Activated T-helper 1 cell treated with anti-CD3 and anti-CD28 coated beads, Interleukin-12 subunit alpha, Interleukin-12 subunit beta, Interleukin-2, Interleukin-4 antibody, amounts not matched to agents 30 ng/mL and 10 ng/mL and 1 ng/mL, durations not matched to agents 14 hours and 24 hours and 36 hours (primary cell): ENCODE data around the gene NUP54. TPM values are rescaled to one million over a fixed set of nuclear protein-coding genes. Genes with fewer than 3 reads are reported as not detected.

ENCODE experiments used
- DNase-seq: peaks from one replicate; pipeline ENCODE4 v3.0.0; 2021; ENCODE audit warnings: low spot score
- H3K27ac Mint-ChIP-seq: one replicate; pipeline ENCODE4 v1.8.0; 2021; ENCODE audit warnings: mild to moderate bottlenecking, mixed read lengths
- H3K27me3 Mint-ChIP-seq: one replicate; pipeline ENCODE4 v1.8.0; 2022; ENCODE audit warnings: mild to moderate bottlenecking, moderate library complexity, mixed read lengths; ENCODE audit not compliant: insufficient read depth
- H3K36me3 Mint-ChIP-seq: one replicate; pipeline ENCODE4 v1.8.0; 2021; ENCODE audit warnings: low read depth, mixed read lengths
- H3K4me1 Mint-ChIP-seq: one replicate; pipeline ENCODE4 v1.8.0; 2021; ENCODE audit warnings: low read depth, mixed read lengths
- H3K4me3 Mint-ChIP-seq: one replicate; pipeline ENCODE4 v1.8.0; 2021; ENCODE audit warnings: mild to moderate bottlenecking, moderate library complexity, mixed read lengths
- H3K9me3 Mint-ChIP-seq: one replicate; pipeline ENCODE4 v1.8.0; 2021; ENCODE audit warnings: mixed read lengths
- intact Hi-C: fragments of 100-400 bp; cut with micrococcal nuclease; formaldehyde crosslinking; loops from one replicate; pipeline ENCODE4 v1.15.1; 2024
- total RNA-seq: library from RNA; stranded (reverse); gene quantifications from 2 replicates; pipeline ENCODE4 v1.2.3, GENCODE V29; 2022

NUP54 gene
- total RNA-seq, 1 donor from 2014 or later = 70.6 TPM

DNA sequence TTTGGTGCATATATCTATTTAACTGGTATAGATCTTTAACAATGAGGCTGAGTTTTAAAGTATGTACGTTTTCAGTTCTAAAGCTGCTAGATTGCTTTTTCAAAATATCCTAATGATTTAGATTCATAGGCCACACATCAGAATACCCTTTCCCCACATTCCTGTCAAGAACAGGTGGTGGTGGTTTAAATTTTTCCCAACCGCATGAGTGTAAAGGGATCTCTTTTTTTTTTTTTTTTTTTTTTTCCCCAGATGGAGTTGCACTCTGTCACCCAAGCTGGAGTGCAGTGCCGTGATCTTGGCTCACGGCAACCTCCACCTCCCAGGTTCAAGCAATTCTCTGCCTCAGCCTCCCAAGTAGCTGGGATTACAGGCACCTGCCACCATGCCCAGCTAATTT is 28.0 kb downstream of the NUP54 start:
- H3K27ac Mint-ChIP-seq = no peak overlapping the region
- no peaks in the 10 kb centered on the region for H3K27me3 Mint-ChIP-seq
- intact Hi-C loops = no loop called here
- no peak for DNase-seq
- no peaks in the 10 kb centered on the region for H3K9me3 Mint-ChIP-seq
- peaks cover 48% of the 10 kb centered on the region for H3K36me3 Mint-ChIP-seq
- no peak overlapping the region for H3K4me3 Mint-ChIP-seq
- H3K4me1 Mint-ChIP-seq = no peaks in the 10 kb centered on the region

DNA sequence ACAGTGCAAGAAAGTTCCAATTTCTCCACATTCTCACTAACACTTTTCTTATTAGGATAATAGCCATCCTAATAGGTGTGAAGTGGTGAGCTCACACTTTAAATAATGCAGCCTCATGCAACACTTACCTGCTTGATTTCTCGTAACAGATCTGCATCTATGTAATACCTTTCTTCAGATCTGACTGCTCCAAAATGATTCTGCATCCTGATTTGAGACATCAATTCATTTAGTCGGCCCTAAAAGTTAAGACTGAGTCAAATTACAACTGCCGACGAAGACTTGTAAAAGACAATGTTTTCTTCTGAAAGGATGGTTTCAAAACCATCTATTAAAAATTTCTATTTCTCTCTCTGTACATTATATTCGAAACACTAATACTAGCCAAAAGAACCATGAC is 30.7 kb downstream of the NUP54 start:
- no peak for DNase-seq
- intact Hi-C loops = no loop called here
- Mint-ChIP-seq H3K9me3 (no peaks in the 10 kb centered on the region), H3K4me1 (no peaks in the 10 kb centered on the region), H3K4me3 (no peak overlapping the region), H3K27ac (no peak overlapping the region), H3K36me3 (peaks cover 47% of the 10 kb centered on the region), H3K27me3 (no peaks in the 10 kb centered on the region)

GRCh38 chr4:76116821-76117220 is 31.4 kb downstream of the NUP54 start:
- DNase-seq = no peak
- Mint-ChIP-seq H3K4me3 (no peak overlapping the region), H3K9me3 (no peaks in the 10 kb centered on the region), H3K27me3 (no peaks in the 10 kb centered on the region), H3K36me3 (peaks cover 45% of the 10 kb centered on the region), H3K27ac (no peak overlapping the region), H3K4me1 (no peaks in the 10 kb centered on the region)
- intact Hi-C loops = no loop called here

- H3K9me3 Mint-ChIP-seq = no peaks in the 10 kb centered on the region
- peaks cover 7% of the 10 kb centered on the region for H3K36me3 Mint-ChIP-seq
- intact Hi-C loops = no loop called here
- H3K27me3 Mint-ChIP-seq = peaks cover 2% of the 10 kb centered on the region
- no peaks in the 10 kb centered on the region for H3K4me1 Mint-ChIP-seq
- no peak overlapping the region for H3K4me3 Mint-ChIP-seq
- no peak overlapping the region for H3K27ac Mint-ChIP-seq
- no peak for DNase-seq
These were observed 39.6 kb downstream of the NUP54 start for GRCh38 chr4:76108467-76109181.

DNA sequence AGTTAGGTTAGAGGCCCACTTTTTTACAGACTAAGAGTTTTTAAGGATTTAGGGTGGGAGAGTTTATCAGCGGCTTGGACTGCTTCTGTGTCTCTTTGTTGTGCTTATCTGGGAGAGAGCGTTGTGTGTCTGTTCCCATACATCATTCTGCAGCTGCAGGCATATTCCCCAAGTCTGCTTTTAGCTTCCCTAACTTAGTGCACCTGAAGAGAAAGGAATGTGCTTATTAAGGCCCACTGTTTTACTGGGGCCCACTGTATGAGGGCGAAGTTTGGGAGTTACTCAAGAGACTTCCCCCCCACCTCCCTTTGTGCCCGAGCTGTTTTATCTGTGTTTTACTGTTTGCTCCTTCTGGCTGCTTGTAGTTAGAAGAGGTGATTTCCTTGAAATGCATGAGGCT is 41.8 kb downstream of the NUP54 start:
- Mint-ChIP-seq H3K27me3 (peaks cover 7% of the 10 kb centered on the region), H3K36me3 (no peaks in the 10 kb centered on the region), H3K27ac (no peak overlapping the region), H3K4me1 (no peaks in the 10 kb centered on the region), H3K4me3 (no peak overlapping the region), H3K9me3 (no peaks in the 10 kb centered on the region)
- intact Hi-C loops = no loop called here
- no peak for DNase-seq

DNA sequence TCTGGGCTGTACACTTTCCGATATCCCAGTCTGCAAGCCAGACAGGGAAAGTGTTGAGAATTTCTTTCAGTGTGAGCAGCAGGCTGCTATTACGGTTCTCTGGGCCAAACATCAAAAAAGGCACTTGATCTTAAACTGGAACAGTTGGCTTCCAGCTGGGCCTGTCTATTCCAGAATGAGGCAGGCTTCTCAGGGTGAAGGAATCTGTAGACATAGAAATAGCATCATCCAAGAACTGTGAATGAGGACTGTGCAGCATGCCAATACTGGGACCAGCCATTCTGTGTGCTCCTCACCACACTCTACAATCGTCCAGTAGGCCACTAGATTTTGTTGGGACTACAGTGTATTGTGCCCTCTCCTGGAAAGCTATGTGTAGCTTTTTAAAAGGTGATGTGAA is 42.5 kb downstream of the NUP54 start:
- Mint-ChIP-seq H3K4me1 (no peaks in the 10 kb centered on the region), H3K4me3 (no peak overlapping the region), H3K9me3 (no peaks in the 10 kb centered on the region), H3K27me3 (peaks cover 10% of the 10 kb centered on the region), H3K27ac (no peak overlapping the region), H3K36me3 (no peaks in the 10 kb centered on the region)
- intact Hi-C loops = no loop called here
- DNase-seq = no peak

GRCh38 chr4:76096076-76096475 is 52.1 kb downstream of the NUP54 start:
- Mint-ChIP-seq H3K36me3 (no peaks in the 10 kb centered on the region), H3K4me3 (no peak overlapping the region), H3K9me3 (no peaks in the 10 kb centered on the region), H3K4me1 (no peaks in the 10 kb centered on the region), H3K27ac (no peak overlapping the region), H3K27me3 (peaks cover 28% of the 10 kb centered on the region)
- intact Hi-C loops = no loop called here
- no peak for DNase-seq

DNA sequence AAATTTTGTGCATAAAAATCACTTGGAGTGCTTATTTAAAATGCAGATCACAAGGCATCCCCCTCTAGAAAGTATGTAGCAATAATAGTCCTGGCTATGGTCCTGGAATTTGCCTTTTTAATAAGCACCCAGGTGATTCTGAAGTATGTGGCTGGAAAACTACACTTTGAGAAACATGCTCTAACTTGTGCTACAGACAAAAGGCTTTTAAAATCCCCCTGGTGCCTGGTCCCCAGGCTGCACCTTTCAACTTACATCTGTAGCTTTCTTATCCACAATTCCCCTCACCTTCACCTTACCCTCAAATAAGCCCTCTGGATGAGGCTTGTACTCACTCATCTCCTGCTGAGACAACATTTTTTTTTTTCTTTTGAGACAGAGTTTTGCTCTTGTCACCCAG is 52.6 kb downstream of the NUP54 start:
- no peaks in the 10 kb centered on the region for H3K4me1 Mint-ChIP-seq
- no peak for DNase-seq
- H3K4me3 Mint-ChIP-seq = no peak overlapping the region
- no peaks in the 10 kb centered on the region for H3K36me3 Mint-ChIP-seq
- H3K9me3 Mint-ChIP-seq = no peaks in the 10 kb centered on the region
- H3K27me3 Mint-ChIP-seq = peaks cover 24% of the 10 kb centered on the region
- H3K27ac Mint-ChIP-seq = no peak overlapping the region
- intact Hi-C loops = no loop called here

- no peaks in the 10 kb centered on the region for H3K36me3 Mint-ChIP-seq
- no peak for DNase-seq
- intact Hi-C loops = no loop called here
- H3K27me3 Mint-ChIP-seq = peaks cover 13% of the 10 kb centered on the region
- no peak overlapping the region for H3K27ac Mint-ChIP-seq
- no peak overlapping the region for H3K4me3 Mint-ChIP-seq
- no peaks in the 10 kb centered on the region for H3K9me3 Mint-ChIP-seq
- H3K4me1 Mint-ChIP-seq = peaks cover 5% of the 10 kb centered on the region
These were observed 57.1 kb downstream of the NUP54 start for GRCh38 chr4:76091052-76091451.

GRCh38 chr4:76090241-76090691 is 57.9 kb downstream of the NUP54 start:
- Mint-ChIP-seq H3K27me3 (peaks cover 10% of the 10 kb centered on the region), H3K9me3 (no peaks in the 10 kb centered on the region), H3K36me3 (no peaks in the 10 kb centered on the region), H3K27ac (no peak overlapping the region), H3K4me3 (no peak overlapping the region), H3K4me1 (peaks cover 5% of the 10 kb centered on the region)
- no peak for DNase-seq
- intact Hi-C loops = no loop called here

GRCh38 chr4:76088719-76089118 is 59.5 kb downstream of the NUP54 start:
- no peak overlapping the region for H3K4me3 Mint-ChIP-seq
- H3K27me3 Mint-ChIP-seq = peaks cover 9% of the 10 kb centered on the region
- no peak overlapping the region for H3K27ac Mint-ChIP-seq
- no peak for DNase-seq
- peaks cover 5% of the 10 kb centered on the region for H3K4me1 Mint-ChIP-seq
- H3K9me3 Mint-ChIP-seq = no peaks in the 10 kb centered on the region
- H3K36me3 Mint-ChIP-seq = no peaks in the 10 kb centered on the region
- intact Hi-C loops = loop anchor here (5.0 kb wide), 1 partner anchor 171 kb away; no protein-coding TSS in a partner anchor

DNA sequence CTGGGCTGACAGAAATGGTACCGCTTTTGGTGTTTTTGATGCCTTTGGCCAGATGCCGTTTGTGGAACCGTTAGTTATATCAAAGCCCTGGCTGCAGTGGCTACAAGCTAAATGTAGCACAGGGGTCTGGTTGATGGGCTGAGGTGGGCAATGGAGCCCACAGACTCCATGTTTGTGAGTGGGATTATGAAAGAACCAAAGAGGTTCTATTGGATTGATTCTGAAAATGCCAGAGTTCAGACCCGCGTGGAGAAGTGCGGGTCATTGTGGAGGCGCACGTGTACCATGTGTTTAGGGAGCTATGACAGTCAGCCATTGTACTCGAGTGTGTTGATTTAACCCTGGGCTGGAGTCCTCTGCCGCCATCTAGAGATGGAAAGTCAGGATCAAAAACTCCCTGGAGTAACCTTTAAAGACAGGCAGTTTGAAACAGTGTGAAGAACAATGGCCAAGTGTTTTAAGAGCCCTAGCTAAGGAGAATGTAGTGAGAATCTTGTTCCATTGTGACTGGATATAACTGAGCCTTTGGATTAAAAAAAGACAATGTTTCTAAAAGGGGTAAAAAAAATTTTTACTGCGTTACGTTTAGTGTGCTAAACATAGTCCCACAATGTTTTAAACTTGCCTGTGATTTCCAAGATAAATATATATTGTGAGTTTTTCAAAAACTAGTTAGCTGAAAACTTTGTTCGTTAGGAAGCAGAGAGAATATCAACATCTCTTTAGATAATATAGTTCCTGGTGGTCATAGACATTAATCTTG is 61.0 kb downstream of the NUP54 start:
- intact Hi-C loops = loop anchor here (5.0 kb wide), 1 partner anchor 170 kb away; no protein-coding TSS in a partner anchor
- Mint-ChIP-seq H3K27me3 (peaks cover 4% of the 10 kb centered on the region), H3K4me1 (peaks cover 5% of the 10 kb centered on the region), H3K27ac (no peak overlapping the region), H3K36me3 (no peaks in the 10 kb centered on the region), H3K4me3 (no peak overlapping the region), H3K9me3 (no peaks in the 10 kb centered on the region)
- no peak for DNase-seq

DNA sequence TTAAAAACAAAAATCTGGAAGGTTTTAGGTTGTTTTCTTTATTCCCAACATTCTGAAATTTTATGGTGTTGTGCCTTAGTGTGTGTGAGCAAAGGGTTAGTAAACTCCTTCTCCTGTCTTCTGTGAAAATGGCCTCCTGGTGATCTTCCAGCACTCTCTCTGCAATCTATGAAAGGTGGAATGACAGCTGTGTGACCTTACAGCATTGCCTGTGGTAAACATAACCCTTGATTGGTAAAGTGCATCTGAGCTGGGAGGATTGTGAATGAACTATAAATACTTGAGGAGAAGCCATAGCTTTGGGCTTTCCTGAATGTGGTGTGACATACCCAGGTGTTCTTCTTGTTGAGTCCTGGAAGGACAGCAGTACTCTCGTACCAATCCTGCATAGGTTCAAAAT is 63.7 kb downstream of the NUP54 start:
- Mint-ChIP-seq H3K4me1 (no peaks in the 10 kb centered on the region), H3K9me3 (no peaks in the 10 kb centered on the region), H3K27ac (no peak overlapping the region), H3K4me3 (no peak overlapping the region), H3K27me3 (peaks cover 4% of the 10 kb centered on the region), H3K36me3 (no peaks in the 10 kb centered on the region)
- DNase-seq = no peak
- intact Hi-C loops = no loop called here
